ENCODE results near the gene PCGF1.

Gene PCGF1

GRCh38 chr2:74507145-74507925, at the start of gene PCGF1:
PCGF1 (minus strand) TSS chr2:74507695; CDS start chr2:74507668, 27 bp downstream.
- Histone ChIP-seq H3K36me3 (peaks cover 13% of the 10 kb centered on the region), H3K27me3 (peaks cover 76% of the 10 kb centered on the region), H3K4me1 (ENCODE audit: control insufficient read depth in 1 of 2, insufficient read depth in 1 of 2, low read depth in 1 of 2, low read length in 1 of 2) (peaks cover 33 to 41% of the 10 kb centered on the region in 2 experiments), H3K9me3 (no peaks in the 10 kb centered on the region), H3K27ac (peak within 1 kb of the TSS; percentile 98), H3K4me3 (ENCODE audit: low read depth in 1 of 2, low read length in 1 of 2) (peak within 1 kb of the TSS; percentile 85 to 97)
- TF ChIP-seq, protein P1, sequence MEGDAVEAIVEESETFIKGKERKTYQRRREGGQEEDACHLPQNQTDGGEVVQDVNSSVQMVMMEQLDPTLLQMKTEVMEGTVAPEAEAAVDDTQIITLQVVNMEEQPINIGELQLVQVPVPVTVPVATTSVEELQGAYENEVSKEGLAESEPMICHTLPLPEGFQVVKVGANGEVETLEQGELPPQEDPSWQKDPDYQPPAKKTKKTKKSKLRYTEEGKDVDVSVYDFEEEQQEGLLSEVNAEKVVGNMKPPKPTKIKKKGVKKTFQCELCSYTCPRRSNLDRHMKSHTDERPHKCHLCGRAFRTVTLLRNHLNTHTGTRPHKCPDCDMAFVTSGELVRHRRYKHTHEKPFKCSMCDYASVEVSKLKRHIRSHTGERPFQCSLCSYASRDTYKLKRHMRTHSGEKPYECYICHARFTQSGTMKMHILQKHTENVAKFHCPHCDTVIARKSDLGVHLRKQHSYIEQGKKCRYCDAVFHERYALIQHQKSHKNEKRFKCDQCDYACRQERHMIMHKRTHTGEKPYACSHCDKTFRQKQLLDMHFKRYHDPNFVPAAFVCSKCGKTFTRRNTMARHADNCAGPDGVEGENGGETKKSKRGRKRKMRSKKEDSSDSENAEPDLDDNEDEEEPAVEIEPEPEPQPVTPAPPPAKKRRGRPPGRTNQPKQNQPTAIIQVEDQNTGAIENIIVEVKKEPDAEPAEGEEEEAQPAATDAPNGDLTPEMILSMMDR (IDR thresholded peaks at IDR 0.05): no peak

DNA sequence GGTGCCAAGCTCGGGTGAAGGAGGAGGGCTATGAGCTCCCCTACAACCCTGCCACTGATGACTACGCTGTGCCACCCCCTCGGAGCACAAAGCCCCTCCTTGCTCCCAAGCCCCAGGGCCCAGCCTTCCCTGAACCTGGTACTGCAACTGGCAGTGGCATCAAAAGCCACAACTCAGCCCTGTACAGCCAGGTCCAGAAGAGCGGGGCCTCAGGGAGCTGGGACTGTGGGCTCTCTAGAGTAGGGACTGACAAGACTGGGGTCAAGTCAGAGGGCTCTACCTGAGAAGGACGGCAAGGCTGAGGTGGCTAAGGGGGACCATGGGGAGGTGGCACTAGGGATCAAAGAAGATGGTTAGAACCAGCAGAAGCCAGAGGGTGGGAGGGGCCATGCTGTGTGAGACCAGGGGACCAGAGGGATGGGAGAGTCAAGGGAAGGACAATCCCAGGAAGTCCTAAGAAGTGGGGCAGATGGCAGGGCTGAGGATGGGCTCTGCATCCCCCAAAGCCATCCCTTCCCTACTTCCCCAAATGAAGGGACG, 49.4 kb upstream of the PCGF1 start:
- Histone ChIP-seq H3K9me3 (no peaks in the 10 kb centered on the region), H3K4me3 (ENCODE audit: low read depth in 1 of 2, low read length in 1 of 2) (peak overlapping the region; percentile 4 to 92), H3K27ac (peak overlapping the region; percentile 85), H3K36me3 (peaks cover 18% of the 10 kb centered on the region), H3K4me1 (ENCODE audit: control insufficient read depth in 1 of 2, insufficient read depth in 1 of 2, low read depth in 1 of 2, low read length in 1 of 2) (peaks cover 67 to 72% of the 10 kb centered on the region in 2 experiments), H3K27me3 (no peaks in the 10 kb centered on the region)
- TF ChIP-seq, protein P1 (IDR thresholded peaks at IDR 0.05): no peak

DNA sequence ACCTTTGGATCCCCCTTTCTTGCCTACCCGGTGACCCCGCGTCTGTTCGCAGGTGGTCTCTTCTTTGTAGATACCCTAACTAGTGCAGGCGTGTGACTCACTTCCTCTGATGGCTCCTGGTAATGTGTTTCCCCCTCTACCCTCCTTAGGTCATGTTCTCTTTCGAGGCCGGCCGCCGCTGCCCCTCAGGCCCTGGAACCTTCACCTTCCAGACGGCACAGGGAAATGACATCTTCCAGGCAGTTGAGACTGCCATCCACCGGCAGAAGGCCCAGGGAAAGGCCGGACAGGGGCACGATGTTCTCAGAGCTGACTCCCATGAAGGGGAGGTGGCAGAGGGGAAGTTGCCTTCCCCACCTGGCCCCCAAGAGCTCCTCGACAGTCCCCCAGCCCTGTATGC, 48.7 kb upstream of the PCGF1 start:
- Histone ChIP-seq H3K4me1 (ENCODE audit: control insufficient read depth in 1 of 2, insufficient read depth in 1 of 2, low read depth in 1 of 2, low read length in 1 of 2) (peaks cover 67 to 70% of the 10 kb centered on the region in 2 experiments), H3K4me3 (ENCODE audit: low read depth in 1 of 2, low read length in 1 of 2) (peak overlapping the region; percentile 92 to 97), H3K36me3 (peaks cover 18% of the 10 kb centered on the region), H3K27me3 (no peaks in the 10 kb centered on the region), H3K9me3 (no peaks in the 10 kb centered on the region), H3K27ac (peak overlapping the region; percentile 85)
- TF ChIP-seq, protein P1 (IDR thresholded peaks at IDR 0.05): no peak

DNA sequence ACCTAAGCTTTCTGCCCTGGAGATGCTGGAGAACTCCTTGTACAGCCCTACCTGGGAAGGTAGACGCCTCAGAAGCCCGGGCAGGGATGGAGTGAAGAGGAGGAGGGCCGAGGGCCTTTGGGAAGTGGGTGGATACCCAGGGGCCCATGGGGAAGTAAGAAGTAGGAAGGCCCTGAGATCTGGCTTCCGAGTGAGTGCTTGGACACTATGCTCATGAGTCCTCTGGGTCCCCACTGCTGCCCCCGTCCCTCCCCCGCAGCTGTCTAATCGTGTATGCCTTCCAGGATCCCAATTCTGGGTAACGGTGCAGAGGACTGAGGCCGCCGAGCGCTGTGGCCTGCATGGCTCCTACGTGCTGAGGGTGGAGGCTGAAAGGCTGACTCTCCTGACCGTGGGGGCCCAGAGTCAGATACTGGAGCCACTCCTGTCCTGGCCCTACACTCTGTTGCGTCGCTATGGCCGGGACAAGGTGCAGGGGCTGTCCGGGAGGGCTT, 48.2 kb upstream of the PCGF1 start:
- no peaks in the 10 kb centered on the region for H3K9me3 ChIP-seq
- H3K27me3 ChIP-seq: no peaks in the 10 kb centered on the region
- H3K27ac ChIP-seq: peak overlapping the region; percentile 85
- TF ChIP-seq, protein P1 (IDR thresholded peaks at IDR 0.05): no peak
- peak overlapping the region; percentile 92 to 97 for H3K4me3 ChIP-seq (ENCODE audit: low read depth in 1 of 2, low read length in 1 of 2)
- peaks cover 18% of the 10 kb centered on the region for H3K36me3 ChIP-seq
- H3K4me1 ChIP-seq (ENCODE audit: control insufficient read depth in 1 of 2, insufficient read depth in 1 of 2, low read depth in 1 of 2, low read length in 1 of 2): peaks cover 65 to 69% of the 10 kb centered on the region in 2 experiments

DNA sequence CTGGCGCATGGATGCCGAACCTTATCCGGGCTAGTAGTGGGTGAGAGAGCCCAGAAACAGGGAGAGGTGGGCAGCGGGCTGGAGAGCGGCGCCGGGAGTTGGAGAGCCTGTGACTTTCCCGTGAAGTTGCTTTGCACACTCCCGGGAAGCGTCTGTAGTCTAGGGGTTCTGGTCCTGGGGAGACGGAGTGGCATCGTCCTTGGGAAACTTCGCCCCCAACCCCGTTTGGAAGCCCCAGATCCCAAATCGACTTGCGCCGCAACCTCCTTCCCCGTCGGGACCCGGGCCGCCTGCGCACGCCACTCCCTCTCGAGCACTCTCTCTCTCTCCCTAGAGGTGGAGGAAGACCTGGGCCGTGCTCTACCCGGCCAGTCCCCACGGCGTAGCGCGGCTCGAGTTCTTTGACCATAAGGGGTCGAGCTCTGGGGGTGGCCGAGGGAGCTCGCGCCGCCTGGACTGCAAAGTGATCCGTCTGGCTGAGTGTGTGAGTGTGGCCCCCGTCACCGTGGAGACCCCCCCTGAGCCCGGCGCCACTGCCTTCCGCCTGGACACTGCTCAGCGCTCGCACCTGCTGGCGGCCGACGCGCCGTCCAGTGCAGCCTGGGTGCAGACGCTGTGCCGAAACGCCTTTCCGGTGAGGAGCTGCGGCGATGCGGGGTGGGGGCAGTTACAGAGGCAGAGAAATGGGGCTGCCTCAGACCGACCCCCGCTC, 47.5 kb upstream of the PCGF1 start:
- TF ChIP-seq, protein P1 (IDR thresholded peaks at IDR 0.05): peak; percentile 16
- peaks cover 18% of the 10 kb centered on the region for H3K36me3 ChIP-seq

More for the DNA sequence above, 47.5 kb upstream of the PCGF1 start:
- H3K27me3 ChIP-seq: no peaks in the 10 kb centered on the region
- H3K4me1 ChIP-seq (ENCODE audit: control insufficient read depth in 1 of 2, insufficient read depth in 1 of 2, low read depth in 1 of 2, low read length in 1 of 2): peaks cover 58 to 65% of the 10 kb centered on the region in 2 experiments
- peak overlapping the region; percentile 92 to 97 for H3K4me3 ChIP-seq (ENCODE audit: low read depth in 1 of 2, low read length in 1 of 2)
- peak overlapping the region; percentile 85 for H3K27ac ChIP-seq
- no peaks in the 10 kb centered on the region for H3K9me3 ChIP-seq

Data from neutrophil (primary cell).